Ramos (cell line): Measurements from ENCODE around the gene CCDC8.
"Not testable (repeated sequence)": the region's sequence is repeated elsewhere in the genome, so short reads cannot be mapped to it uniquely, and the experiment has no call there.

Source experiments
- in situ Hi-C: fragments of 300-500 bp; cut with MboI; formaldehyde crosslinking; loops from one replicate; pipeline ENCODE4 v1.14.3; 2022; ENCODE audit warnings: low sequenced_read_pairs; ENCODE audit not compliant: unreplicated experiment

Gene CCDC8

DNA sequence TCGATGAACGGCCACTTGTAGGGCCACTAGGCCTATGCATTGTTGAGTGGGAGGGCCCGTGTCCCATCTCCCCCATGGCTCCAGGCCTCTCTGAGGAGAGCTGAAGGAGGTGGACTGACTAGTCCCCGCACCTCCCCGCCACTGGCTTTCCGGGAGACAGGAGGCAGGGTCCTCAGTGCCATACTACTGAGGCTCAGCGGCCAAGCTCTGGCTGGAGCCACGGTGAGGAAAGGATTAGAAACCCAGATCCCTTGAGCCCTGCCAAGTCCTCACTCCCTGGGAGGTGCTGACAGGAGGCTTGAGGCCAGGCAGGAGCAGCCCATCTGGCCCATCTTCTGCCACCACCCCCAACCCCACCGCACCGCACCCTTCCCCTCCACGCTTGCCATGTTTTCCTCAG lies 29.0 kb downstream of the CCDC8 start:
- in situ Hi-C loops: no loop called here

DNA sequence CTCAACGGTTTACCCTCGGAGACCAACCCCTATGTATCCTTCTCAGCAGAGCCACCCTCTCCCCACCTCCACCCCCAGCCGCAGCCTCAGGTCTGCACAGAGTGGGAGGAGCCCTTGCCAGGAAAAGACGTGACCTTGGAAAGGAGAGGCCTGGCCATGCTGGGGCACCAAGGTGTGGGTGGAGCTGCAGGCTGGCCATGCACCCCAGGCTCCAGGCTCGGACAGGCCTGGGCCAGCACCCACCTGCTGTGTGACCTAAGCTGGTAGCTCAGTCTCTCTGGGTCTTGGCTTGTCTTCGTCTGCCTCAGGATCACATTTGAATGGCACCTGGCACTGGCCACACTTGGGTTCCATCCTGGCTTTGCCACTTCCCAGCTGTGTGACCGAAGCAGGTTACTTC lies 29.5 kb downstream of the CCDC8 start:
- in situ Hi-C loops: no loop called here

DNA sequence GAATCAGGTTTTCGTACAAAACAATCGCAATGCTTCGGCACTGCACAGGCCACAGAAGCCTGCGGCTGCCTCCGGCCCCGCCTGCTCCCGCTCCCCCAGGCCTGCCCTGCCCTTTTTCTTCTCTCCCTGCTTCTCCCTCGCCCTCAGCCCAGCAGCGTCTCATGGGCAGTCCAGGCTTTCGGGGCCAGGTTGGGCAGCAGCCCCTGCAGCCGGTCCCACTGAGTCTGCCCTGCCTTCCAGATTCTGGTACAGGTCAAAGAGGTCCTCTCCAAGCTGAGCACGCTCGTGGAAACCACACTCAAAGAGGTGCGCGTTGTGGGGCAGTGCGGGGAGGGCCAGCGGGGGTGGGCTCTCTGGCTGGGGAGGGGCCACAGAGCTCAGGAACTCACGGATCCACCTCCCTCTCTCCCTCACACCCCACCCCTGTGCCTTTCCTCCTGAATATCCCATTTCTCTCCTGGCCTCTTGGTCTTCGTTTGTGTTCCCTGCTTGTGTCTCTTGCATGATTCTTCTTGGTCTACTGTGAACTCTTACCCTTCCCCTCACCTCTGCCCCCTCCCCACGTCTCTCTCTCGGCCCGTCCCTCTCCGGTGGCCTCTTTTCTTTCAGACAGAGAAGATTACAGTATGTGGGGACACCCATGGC lies 30.1 kb downstream of the CCDC8 start:
- in situ Hi-C loops: no loop called here

DNA sequence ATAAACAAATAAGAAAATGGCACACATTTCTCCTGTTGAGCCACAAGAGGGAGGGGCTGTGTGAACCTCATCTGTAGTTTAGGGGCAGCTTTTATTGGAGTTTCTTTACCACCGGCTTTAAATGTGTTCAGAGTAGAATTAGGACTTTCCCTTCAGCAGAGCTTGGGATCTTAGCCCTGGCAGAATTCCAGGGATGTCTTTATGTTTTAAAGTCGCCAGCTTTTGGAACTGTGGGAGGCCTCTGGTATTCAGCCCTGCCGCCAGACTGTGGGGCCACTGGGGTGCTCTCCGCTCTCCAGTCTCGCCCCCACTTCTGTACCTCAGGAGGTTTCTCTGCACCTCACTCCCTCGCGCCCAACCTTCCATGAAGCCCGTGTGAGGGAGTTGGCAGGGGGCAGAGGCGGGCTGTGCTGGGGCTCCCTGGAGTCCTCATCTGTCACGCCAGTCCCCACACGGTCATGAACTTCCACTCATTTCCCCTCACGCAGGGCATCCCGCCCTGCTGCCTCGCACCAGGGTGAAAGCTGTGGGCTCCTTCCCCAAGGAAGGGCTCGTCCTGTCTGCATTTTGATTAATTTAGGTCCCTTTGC lies 31.5 kb downstream of the CCDC8 start:
- in situ Hi-C loops: no loop called here

DNA sequence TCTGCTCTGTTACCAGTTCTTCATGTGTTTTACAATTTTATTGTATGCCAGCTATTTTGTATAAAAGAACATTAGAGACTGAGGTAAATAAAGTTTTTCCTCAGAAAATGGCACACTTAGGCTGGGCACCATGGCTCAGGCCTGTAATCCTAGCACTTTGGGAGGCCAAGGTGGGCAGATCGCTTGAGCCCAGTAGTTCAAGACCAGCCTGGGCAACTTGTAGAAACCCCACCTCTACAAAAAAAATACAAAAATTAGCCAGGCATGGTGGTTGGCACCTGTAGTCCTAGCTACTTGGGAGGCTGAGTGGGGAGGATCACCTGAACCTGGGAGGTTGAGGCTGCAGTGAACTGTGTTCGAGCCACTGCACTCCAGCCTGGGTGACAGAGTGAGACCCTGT lies 32.0 kb downstream of the CCDC8 start:
- in situ Hi-C loops: no loop called here

DNA sequence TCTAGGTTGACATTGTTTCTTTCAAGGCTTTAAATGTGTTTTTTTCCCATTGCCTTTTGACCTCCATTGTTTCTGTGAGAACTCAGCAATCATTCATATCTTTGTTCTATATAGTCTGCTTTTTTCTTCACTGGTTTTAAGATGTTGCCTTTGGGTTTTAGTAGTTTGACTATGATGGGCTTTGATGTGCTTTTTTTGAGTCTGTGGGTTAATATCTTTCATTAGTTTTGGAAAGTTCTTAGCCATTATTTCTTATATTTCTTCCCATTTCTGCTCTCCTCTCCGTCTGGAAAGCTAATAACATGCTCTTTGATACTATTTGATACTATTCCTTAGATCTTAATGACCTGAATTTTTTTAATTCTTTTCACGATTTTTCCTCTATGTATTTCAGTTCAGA lies 32.7 kb downstream of the CCDC8 start:
- in situ Hi-C loops: no loop called here

DNA sequence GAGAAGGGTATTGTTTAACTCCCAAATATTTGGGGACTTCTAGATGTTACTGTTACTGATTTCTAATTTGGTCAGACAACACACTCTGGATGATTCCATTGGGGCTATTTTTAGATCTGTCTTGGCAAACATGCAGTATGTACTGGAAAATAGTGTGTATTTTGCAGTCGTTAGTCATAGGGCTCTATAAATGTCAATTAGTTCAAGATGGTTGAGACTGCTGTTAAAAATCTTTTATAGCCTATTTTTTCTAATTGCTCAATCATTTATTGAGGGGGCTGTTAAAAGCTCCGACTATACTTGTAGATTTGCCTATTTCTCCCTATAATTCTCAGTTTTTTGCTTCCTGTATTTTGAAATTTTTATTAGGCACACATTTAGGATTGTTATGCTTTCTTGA lies 35.1 kb downstream of the CCDC8 start:
- in situ Hi-C loops: no loop called here

DNA sequence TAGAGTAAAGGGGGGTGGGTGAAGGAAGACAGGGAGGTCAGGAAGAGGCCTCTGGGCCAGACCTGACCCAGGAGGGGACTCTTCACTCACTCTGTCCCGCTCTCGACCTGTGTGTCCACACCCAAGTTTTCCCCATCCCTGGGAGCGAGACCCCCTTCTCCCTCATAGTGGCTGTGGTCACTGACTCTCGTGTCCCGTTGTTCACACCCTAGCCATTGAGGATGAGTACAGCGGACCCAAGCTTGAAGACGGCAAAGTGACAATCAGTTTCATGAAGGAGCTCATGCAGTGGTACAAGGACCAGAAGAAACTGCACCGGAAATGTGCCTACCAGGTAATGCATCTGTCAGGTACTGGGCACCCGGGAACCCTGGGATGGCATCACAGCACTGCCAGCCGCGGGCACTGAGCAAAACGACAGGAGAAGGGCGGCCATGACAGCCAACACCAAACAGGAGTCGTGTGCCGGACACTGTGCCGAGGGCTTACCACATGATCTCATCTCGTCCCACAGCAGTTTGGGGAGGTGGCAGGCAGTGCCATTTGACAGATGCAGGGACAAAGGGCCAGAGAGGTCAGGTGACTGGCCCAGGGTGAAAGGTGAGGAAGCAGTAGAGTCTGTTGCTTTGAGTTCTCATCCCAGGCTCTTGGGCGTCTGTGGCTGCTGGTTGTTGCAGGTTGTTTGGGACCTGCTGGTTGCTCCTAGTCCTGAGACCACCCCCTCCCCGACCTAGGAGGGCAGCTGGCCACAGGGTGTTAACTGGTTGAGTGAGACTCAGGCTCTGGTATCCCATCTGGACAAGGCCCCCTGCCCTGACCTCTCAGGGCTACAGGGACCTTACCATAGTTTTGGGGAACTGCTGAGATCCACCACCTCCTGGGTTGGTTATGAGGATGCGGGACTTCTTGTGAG lies 36.9 kb downstream of the CCDC8 start:
- in situ Hi-C loops: no loop called here

DNA sequence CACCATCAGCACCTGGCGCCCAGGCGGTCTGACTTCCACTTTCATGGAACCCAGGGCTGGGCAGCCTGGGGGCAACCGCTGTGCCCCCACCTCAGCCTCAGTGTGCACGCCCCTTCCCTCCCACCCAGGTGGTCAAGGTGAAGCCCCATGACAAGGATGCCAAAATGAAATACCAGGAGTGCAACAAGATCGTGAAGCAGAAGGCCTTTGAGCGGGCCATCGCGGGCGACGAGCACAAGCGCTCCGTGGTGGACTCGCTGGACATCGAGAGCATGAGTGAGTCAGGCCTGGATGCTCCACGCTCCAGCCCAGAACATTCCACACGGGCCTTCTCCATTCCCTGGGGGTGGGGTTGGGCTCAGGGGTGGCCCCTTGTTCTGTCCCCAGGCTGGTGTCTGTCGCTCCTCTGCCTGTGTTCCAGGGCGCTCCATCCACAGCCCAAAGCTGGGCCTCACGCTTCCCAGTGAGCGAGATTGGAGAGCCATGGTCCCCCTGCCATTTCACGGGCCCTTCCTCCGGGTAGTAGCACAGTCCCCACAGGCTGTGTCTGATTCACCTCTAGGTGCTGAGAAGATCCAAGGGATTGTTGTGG lies 37.8 kb downstream of the CCDC8 start:
- in situ Hi-C loops: not testable (repeated sequence)

DNA sequence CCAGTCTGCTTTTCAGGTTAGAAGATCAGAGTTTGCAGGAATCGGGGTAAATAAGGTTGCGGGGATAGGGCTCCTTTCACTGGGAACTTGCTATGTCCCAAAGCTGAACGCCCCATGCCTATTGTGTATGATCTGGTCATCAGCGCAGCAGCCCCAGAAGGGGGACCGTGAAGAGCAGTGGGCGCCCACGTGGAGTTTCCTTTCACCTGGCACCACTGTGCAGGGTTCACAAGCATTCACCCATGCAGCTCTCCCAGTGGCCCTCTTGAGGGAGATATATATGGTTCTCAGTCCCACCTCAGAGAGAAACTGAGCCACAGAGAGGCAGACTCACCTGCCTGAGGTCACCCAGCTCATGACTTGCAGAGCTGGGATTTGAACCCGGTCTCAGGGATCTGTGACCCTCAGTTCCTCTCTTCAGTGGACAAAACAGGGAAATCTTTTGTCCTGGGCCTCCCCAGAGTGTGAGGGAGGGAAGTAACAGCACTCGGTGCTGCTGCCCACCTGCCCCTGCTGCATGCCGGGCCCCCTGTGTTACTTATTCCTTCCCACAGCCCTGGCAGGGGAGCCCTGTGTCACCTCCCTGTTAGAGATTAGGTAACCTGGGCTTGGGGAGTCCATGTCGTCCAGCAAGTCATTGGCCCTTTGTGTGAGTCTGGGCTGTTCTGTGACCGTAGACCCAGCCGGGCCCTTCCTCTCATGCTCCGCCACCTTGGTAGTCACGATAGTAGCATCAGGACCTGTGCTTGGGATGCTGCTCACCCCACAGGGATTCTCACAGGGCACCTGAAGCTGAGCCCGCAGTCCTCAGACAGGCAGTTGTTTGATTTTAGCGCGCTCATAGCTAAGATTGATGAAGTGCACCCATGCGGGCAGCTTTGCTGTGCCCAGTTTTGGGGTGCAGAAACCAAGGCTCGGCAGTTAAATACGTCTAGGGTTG lies 38.6 kb downstream of the CCDC8 start:
- in situ Hi-C loops: no loop called here

DNA sequence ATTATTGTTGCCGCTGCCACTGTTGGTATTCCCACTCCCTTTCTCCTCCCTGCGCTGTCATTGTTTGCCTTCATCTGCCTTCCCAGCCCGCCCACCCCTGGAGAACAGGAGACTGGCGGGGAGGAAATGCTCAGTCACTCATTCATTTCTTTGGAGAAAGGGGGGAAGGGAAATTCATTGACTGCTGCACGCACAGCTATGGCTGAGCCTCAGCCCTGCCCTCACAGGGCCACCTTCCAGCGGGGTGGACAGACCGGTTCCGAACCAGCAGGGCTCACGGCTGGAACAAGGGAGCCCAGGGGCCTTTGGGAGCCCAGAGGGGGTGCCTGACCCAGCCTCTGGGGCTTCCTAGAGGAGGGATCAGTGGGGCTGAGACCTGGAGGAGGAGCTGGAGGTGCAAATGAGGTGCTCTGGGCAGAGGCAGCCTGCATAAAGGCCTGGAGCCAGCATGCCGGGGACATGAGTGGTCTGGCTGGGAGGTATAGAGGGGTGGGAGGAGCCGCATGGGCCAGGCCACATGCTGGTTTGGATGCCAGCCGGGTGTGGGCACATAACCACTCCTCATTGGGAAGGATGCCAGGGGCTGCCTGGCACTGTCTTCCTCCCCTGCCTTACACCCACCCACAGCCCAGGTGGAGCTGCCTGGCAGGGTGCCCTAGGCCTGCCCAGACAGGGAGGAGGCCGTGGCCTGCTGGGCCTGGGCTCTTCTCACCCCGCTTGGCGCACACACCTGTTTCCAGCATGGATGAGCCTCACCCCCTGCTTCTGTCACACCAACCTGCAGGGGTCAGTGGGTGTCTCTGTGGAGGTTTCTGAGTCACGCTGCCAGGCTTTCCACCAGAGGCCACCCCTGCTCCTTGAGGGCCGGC lies 39.6 kb downstream of the CCDC8 start:
- in situ Hi-C loops: no loop called here

DNA sequence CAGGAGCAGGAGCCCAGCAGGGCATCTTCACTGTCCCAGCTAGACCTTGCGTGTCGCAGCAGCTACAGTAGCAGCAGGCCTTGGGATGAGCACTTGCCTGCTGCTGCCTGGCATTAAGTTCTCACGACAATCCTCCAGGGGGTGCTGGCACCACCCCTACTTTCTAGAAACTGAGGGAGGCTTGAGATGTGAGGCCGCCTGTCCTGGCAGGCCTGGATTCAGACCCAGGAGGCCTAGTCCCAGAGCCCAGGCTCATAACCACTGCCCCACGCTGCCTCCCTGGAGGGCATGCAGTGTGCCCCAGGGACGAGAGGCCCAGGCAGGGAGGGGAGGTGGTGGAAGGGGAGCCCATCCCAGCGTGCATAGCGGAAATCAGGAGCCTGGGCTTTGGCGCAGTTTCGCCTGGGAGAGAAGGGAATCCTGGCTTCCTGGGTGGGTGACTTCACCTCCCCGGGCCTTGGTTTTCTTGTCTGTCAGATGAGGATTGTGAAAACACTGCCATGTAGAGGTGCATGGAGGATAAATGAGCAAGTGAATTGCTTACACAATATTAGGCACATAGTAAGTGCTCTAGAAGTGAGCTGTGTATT lies 40.4 kb downstream of the CCDC8 start:
- in situ Hi-C loops: no loop called here

DNA sequence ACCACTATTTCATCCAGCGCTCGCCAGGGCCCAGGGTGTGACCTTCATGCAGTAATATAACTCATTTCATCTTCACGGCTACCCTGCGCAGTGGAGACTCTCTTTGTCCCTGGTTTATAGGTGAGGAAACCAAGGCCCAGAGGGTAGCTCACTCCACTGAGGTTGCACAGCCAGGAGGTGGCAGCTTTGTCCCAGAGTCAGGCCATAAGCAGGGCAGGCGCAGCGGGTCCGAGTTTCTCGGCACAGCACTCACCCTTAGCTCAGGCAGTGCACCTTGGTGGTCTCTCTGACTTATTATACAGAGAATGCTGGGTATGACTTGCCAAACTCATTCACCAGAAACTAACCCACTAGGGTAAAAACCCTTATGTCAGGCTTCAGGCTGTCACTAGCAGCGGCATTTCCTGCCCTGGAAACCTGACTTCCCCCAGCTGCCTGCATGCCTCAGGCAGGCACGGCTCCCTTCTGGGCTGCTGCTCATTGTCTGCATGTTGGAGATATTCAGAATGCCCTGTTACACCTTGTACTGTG lies 41.9 kb downstream of the CCDC8 start:
- in situ Hi-C loops: no loop called here

DNA sequence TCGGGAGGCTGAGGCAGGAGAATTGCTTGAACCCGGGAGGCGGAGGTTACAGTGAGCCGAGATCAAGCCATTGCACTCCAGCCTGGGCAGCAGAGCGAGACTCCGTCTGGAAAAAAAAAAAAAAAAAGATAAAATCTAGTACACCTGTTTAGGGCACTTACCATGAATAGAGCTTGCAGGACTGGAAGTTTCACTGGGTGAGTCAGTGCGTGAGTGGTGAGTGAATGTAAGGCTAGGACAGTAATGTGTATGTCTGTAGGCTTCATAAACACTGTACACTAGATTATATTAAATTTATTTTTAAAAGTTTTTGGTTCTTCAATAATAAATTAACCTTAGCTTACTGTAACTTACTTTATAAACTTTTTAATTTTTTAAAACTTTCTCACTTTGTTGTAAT lies 43.5 kb downstream of the CCDC8 start:
- in situ Hi-C loops: no loop called here

DNA sequence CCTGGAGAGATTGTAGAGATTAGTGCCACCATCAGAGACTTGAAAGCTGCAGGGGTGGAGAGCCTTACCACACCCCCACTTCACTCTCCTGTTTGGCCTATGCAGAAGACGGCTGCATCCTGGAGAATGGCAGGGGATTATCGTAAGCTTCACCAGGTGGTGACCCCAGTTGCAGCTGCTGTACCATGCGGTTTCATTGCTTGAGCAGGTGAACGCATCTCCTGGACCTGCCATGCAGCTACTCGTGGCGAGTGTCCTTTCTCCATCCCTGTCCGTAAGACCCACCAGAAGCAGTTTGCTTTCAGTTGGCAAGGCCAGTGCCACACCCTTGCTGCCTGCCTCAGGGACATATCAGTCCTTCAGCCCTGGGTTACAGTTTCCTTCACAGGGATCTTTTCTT lies 45.2 kb downstream of the CCDC8 start:
- in situ Hi-C loops: no loop called here

DNA sequence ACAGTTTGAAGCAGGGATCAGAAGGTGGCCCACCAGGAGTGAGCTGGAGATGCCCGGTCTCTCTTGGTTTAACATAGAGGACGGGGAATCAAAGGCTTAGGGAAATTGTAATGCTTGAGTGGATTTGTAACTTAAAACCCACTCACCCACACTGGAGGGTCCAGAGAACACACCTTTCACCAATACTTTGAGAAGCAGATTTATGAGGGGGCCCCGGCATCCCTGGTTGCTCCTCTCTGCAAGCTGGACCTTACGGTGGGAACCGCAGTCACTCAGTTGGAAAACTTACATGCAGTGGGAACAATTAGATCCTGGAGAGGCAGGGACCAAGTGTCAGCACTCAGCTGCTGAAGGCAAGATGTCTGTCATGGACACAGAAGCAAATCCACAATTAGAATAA lies 45.9 kb downstream of the CCDC8 start:
- in situ Hi-C loops: no loop called here

DNA sequence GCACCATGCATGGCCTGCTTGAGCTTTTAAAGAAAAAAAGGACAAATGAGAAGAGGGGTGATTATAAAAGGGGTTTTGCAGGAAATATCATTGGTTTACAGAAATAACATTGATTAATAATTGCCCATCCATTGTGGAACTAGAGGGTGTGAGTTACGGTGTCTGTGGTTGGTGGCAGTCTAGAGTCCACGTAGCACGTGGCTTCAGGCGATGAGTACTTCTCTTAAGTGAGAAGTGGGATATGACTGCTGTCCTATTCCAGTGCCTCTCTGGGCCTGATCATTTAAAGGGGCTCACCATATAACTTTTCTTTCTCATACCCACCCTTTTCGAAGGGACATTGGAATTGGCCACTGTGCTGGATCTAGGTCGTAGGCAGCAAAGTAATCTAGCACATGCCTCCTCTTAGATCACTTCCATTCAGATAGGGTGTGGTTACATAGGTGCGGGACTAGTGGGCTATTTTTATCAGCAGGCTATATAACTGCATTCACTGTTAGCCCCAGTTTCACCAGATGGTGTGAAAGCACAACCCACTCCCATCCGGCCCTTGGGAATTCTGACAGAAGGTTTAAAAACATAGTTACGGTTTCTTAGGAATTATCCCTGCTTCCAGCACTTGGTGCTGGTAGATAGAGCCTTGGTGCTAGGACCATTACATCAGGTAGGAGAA lies 46.6 kb downstream of the CCDC8 start:
- in situ Hi-C loops: no loop called here

DNA sequence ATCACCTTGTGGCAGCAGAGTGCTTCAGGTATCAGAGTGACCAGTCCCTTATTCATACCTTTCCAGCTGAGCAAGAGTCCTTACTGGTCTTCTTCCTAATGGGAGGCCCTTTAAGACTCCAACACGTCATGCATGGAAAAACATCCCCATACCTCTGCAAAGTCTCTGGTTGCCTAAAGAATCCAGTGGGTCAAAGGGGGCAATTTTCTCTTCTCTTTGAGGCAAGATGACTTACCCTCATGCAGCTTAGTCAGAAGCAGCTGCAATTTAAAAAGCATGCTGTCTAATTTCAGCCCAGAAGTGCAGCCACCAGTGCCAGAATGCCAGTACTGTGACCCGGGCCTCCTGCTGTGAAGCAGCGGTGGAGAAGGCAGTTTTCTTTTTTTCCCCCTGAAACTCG lies 47.8 kb downstream of the CCDC8 start:
- in situ Hi-C loops: no loop called here
